Suprapubic skin (tissue), 3 donors: ENCODE data around the gene CCDC39.

Source experiments
- CTCF ChIP-seq, 2 donors: fragments of 200-600 bp in 1 of 2; fragments of 450-650 bp in 1 of 2; sonication (generic) in 1 of 2; IDR thresholded peaks; one replicate each; pipeline ENCODE4 v1.5.1; 2016 to 2019; ENCODE audit warnings: antibody characterized with exemption in 2 of 2, mild to moderate bottlenecking in 1 of 2, moderate library complexity in 1 of 2
- EP300 ChIP-seq: sonication (generic); formaldehyde crosslinking; IDR thresholded peaks from one replicate; pipeline ENCODE4 v1.6.1; 2017; ENCODE audit warnings: antibody characterized with exemption

GRCh38 chr3:180700941-180701340 is 21.7 kb upstream of the CCDC39 start:
- TF ChIP-seq EP300: no peak
- no peak for TF ChIP-seq CTCF (IDR thresholded peaks at IDR 0.05)
